GM12878 (cell line): ENCODE results near the gene CHID1. TPM values are rescaled to one million over a fixed set of nuclear protein-coding genes. Genes with fewer than 3 reads are reported as not detected.

Experiments
- ATAC-seq: fragments of 200-7000 bp; cut with Tn5 transposase; 3 replicates; pipeline ENCODE4 v1.9.1; 2020; ENCODE audit warnings: mild to moderate bottlenecking, moderate library complexity
- BruUV-seq: library from RNA; stranded (reverse); fragments of 400-500 nt; replicated peaks from 2 replicates; lab custom pipeline; 2021; lab: Mats Ljungman, UMichigan
- CTCF ChIA-PET: fragments of 300-600 bp; sonication (Branson Sonifier 250); formaldehyde crosslinking; extraction: SDS; loops from one replicate; lab custom pipeline; 2021; ENCODE audit warnings: inconsistent platforms; lab: Yijun Ruan, JAX
- POLR2A ChIA-PET: fragments of 350-600 bp; formaldehyde crosslinking; extraction: SDS; loops from one replicate; lab custom pipeline; 2021; ENCODE audit warnings: inconsistent platforms; lab: Charles Lee
- RAD21 ChIA-PET: fragments of 300-600 bp; sonication (Branson Sonifier 250); formaldehyde crosslinking; loops from one replicate; lab custom pipeline; 2023; ENCODE audit warnings: antibody characterized with exemption; ENCODE audit not compliant: unreplicated experiment; lab: Charles Lee
- SMC1A ChIA-PET: fragments of 300-600 bp; sonication (Branson Sonifier 250); formaldehyde crosslinking; loops from one replicate; lab custom pipeline; 2023; ENCODE audit not compliant: unreplicated experiment, uncharacterized antibody; lab: Charles Lee
- DNase-seq: peaks from one replicate; pipeline ENCODE4 v3.0.0-alpha.2; 2011; ENCODE audit warnings: low read depth, low spot score
- FAIRE-seq: peaks from 3 replicates; lab custom pipeline; 2011; peaks lifted over from hg19 to GRCh38; lab: Jason Lieb, UNC
- H2AFZ ChIP-seq: 2 replicates; pipeline ENCODE4 v1.6.0; 2011; ENCODE audit warnings: low read depth, low read length, control low read depth; ENCODE audit not compliant: control insufficient read depth
- H3K27ac ChIP-seq: 2 replicates; pipeline ENCODE4 v1.5.1; 2011; ENCODE audit warnings: control low read depth; ENCODE audit not compliant: control insufficient read depth, insufficient read depth
- H3K27me3 ChIP-seq, 2 experiments: replicated peaks in 1 of 2; 2 replicates each; pipeline versions ENCODE4 v1.6.0 to v1.6.1; 2011; ENCODE audit warnings: low read length in 1 of 2; ENCODE audit not compliant: control insufficient read depth in 2 of 2, insufficient read depth in 2 of 2
- H3K36me3 ChIP-seq, 2 experiments: 2 replicates each; pipeline ENCODE4 v1.5.1; 2011; ENCODE audit warnings: low read length in 1 of 2; ENCODE audit not compliant: control insufficient read depth in 2 of 2, insufficient read depth in 2 of 2
- H3K4me1 ChIP-seq: 2 replicates; pipeline ENCODE4 v1.6.1; 2011; ENCODE audit warnings: mild to moderate bottlenecking, low read length, moderate library complexity, mixed read lengths; ENCODE audit not compliant: control insufficient read depth, insufficient read depth
- H3K4me2 ChIP-seq: 2 replicates; pipeline ENCODE4 v1.6.0; 2011; ENCODE audit warnings: control low read depth; ENCODE audit not compliant: control insufficient read depth, insufficient read depth
- H3K4me3 ChIP-seq: fragments of 200-600 bp; sonication (generic); 2 replicates; pipeline ENCODE4 v1.5.1; 2016
- H3K79me2 ChIP-seq: 2 replicates; pipeline ENCODE4 v1.6.0; 2011; ENCODE audit warnings: low read length; ENCODE audit not compliant: control insufficient read depth, insufficient read depth
- H3K9ac ChIP-seq: 2 replicates; pipeline ENCODE4 v1.8.0; 2011; ENCODE audit warnings: low read length, control low read depth, mixed read lengths; ENCODE audit not compliant: control insufficient read depth, insufficient read depth
- H3K9me3 ChIP-seq: replicated peaks from 3 replicates; pipeline ENCODE4 v1.5.1; 2011; ENCODE audit warnings: mild to moderate bottlenecking, low read length; ENCODE audit not compliant: control insufficient read depth, insufficient read depth
- H4K20me1 ChIP-seq: 2 replicates; pipeline ENCODE4 v1.6.0; 2011; ENCODE audit not compliant: control insufficient read depth, insufficient read depth
- BCL11A ChIP-seq: IDR thresholded peaks from 2 replicates; pipeline ENCODE4 v1.6.1; 2011; ENCODE audit warnings: low read depth, low read length
- EGR1 ChIP-seq, 2 experiments: IDR thresholded peaks; 1 replicate in 1 of 2; 2 replicates in 1 of 2; pipeline ENCODE4 v1.6.1; 2011 to 2012; ENCODE audit warnings: low read depth in 2 of 2, low read length in 2 of 2, borderline replicate concordance in 1 of 2, mild to moderate bottlenecking in 1 of 2, moderate library complexity in 1 of 2
- FOS ChIP-seq: IDR thresholded peaks from 3 replicates; pipeline ENCODE4 v1.6.1; 2011; ENCODE audit warnings: borderline replicate concordance; ENCODE audit not compliant: insufficient read length; ENCODE audit errors: extremely low read depth
- GATAD2B ChIP-seq: fragments of 450-650 bp; conservative IDR thresholded peaks from 2 replicates; pipeline ENCODE4 v1.6.1; 2017; ENCODE audit warnings: low read depth, mild to moderate bottlenecking, moderate library complexity
- JUNB ChIP-seq: IDR thresholded peaks from 2 replicates; pipeline ENCODE4 v1.6.1; 2016; ENCODE audit warnings: antibody characterized with exemption, mild to moderate bottlenecking
- MLLT1 ChIP-seq: fragments of 450-650 bp; IDR thresholded peaks from 2 replicates; pipeline ENCODE4 v1.6.1; 2016; ENCODE audit warnings: mild to moderate bottlenecking
- NR2C1 ChIP-seq: fragments of 450-650 bp; IDR thresholded peaks from 2 replicates; pipeline ENCODE4 v1.6.1; 2017; ENCODE audit warnings: antibody characterized with exemption, mild to moderate bottlenecking, moderate library complexity
- NR2F1 ChIP-seq: fragments of 450-650 bp; conservative IDR thresholded peaks from 2 replicates; pipeline ENCODE4 v1.6.1; 2017; ENCODE audit warnings: mild to moderate bottlenecking
- POLR2A ChIP-seq: IDR thresholded peaks from 2 replicates; pipeline ENCODE4 v1.6.1; 2011; ENCODE audit warnings: low read depth, mild to moderate bottlenecking, low read length
- RELB ChIP-seq: fragments of 450-650 bp; IDR thresholded peaks from 2 replicates; pipeline ENCODE4 v1.6.1; 2017; ENCODE audit warnings: low read depth, mild to moderate bottlenecking, moderate library complexity
- SMAD5 ChIP-seq: IDR thresholded peaks from 2 replicates; pipeline ENCODE4 v1.6.1; 2016; ENCODE audit warnings: antibody characterized with exemption, low read depth
- USF1 ChIP-seq: IDR thresholded peaks from 2 replicates; pipeline ENCODE4 v1.6.1; 2011; ENCODE audit warnings: borderline replicate concordance, low read depth, mild to moderate bottlenecking, moderate library complexity, mixed read lengths, low read length; ENCODE audit not compliant: insufficient read depth; ENCODE audit errors: extremely low read length
- WRNIP1 ChIP-seq: IDR thresholded peaks from 2 replicates; pipeline ENCODE4 v1.6.1; 2011; ENCODE audit warnings: low read depth, low read length, improper control_type of control experiment, borderline replicate concordance
- YY1 ChIP-seq: IDR thresholded peaks from 2 replicates; pipeline ENCODE4 v1.6.1; 2011; ENCODE audit warnings: low read depth, mild to moderate bottlenecking, low read length
- ZZZ3 ChIP-seq: IDR thresholded peaks from 2 replicates; pipeline ENCODE4 v1.6.1; 2011; ENCODE audit warnings: low read depth; ENCODE audit not compliant: control insufficient read depth, insufficient read length
- WGBS: methylation state at CpG from one replicate; pipeline ENCODE4 v1.1.6; 2016; ENCODE audit warnings: low lambda C conversion rate; ENCODE audit not compliant: insufficient replicate concordance, insufficient coverage; ENCODE audit errors: missing lambda C conversion rate; 5-methylcytosine and 5-hydroxymethylcytosine counted together
- in situ Hi-C: fragments of 300-500 bp; cut with MboI; formaldehyde crosslinking; loops from 9 replicates; pipeline ENCODE4 v1.14.3; 2018; ENCODE audit warnings: mixed read lengths
- intact Hi-C: fragments of 100-400 bp; cut with micrococcal nuclease; formaldehyde crosslinking; loops from one replicate; pipeline ENCODE4 v1.14.2; 2022; ENCODE audit not compliant: unreplicated experiment
- polyA plus RNA-seq, 11 experiments: library from polyadenylated mRNA; depleted of rRNA in 4 of 11; unstranded in 6 of 11; stranded (reverse) in 5 of 11; fragments of >200 nt; fragmentation: Nextera tagmentation in 4 of 11; fragmentation: Illumina TruSeq in 1 of 11; extraction: Ambion mirVana in 4 of 11; extraction: Trizol in 1 of 11; gene quantifications; 1 replicate in 1 of 11; 2 replicates in 10 of 11; pipeline versions ENCODE4 v1.2.1 to v1.2.3, GENCODE V29; 2011 to 2016; ENCODE audit warnings: inconsistent platforms in 2 of 11, missing spikeins in 2 of 11, low read depth in 1 of 11
- total RNA-seq, 4 experiments: library from RNA; depleted of rRNA in 3 of 4; stranded (reverse); fragments of >200 nt in 3 of 4; fragmentation: Illumina TruSeq in 1 of 4; extraction: Trizol in 1 of 4; gene quantifications; 2 replicates each; pipeline versions ENCODE4 v1.2.1 to v1.2.3, GENCODE V29; 2013 to 2021
- TF ChIP-seq, protein P1 (sequence below): IDR thresholded peaks from 2 replicates; pipeline ENCODE4 v1.6.1; 2012; ENCODE audit warnings: mild to moderate bottlenecking, low read depth, low read length

CHID1 gene
- total and polyA plus RNA-seq, 10 of the 15 experiments (the other 5 are each of a cell fraction or from before 2014, with no cell fraction given) = 4.8 to 75.2 (median 30.1) TPM

DNA sequence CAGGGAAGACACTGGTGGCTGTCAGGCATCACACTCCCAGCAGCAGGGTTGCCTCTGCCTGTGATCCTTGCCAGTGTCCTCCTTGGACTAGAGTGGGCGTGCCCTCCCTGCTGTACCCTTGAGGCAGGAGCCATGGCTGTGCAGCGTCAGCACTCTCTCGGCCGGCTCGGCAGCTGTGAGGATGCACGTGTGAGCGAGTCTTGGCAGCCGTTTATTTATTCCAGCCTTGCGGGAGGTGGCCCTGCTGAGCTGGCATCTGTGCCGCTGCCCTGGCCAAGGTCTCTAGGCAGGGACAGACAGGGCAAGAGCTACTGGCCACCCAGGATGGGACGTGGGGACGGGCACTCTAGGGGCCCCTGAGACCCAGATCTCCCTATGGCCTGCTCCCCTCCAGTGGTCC is 34.1 kb downstream of the CHID1 start (continued):
- TF ChIP-seq, protein P1, sequence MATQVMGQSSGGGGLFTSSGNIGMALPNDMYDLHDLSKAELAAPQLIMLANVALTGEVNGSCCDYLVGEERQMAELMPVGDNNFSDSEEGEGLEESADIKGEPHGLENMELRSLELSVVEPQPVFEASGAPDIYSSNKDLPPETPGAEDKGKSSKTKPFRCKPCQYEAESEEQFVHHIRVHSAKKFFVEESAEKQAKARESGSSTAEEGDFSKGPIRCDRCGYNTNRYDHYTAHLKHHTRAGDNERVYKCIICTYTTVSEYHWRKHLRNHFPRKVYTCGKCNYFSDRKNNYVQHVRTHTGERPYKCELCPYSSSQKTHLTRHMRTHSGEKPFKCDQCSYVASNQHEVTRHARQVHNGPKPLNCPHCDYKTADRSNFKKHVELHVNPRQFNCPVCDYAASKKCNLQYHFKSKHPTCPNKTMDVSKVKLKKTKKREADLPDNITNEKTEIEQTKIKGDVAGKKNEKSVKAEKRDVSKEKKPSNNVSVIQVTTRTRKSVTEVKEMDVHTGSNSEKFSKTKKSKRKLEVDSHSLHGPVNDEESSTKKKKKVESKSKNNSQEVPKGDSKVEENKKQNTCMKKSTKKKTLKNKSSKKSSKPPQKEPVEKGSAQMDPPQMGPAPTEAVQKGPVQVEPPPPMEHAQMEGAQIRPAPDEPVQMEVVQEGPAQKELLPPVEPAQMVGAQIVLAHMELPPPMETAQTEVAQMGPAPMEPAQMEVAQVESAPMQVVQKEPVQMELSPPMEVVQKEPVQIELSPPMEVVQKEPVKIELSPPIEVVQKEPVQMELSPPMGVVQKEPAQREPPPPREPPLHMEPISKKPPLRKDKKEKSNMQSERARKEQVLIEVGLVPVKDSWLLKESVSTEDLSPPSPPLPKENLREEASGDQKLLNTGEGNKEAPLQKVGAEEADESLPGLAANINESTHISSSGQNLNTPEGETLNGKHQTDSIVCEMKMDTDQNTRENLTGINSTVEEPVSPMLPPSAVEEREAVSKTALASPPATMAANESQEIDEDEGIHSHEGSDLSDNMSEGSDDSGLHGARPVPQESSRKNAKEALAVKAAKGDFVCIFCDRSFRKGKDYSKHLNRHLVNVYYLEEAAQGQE = no peak

DNA sequence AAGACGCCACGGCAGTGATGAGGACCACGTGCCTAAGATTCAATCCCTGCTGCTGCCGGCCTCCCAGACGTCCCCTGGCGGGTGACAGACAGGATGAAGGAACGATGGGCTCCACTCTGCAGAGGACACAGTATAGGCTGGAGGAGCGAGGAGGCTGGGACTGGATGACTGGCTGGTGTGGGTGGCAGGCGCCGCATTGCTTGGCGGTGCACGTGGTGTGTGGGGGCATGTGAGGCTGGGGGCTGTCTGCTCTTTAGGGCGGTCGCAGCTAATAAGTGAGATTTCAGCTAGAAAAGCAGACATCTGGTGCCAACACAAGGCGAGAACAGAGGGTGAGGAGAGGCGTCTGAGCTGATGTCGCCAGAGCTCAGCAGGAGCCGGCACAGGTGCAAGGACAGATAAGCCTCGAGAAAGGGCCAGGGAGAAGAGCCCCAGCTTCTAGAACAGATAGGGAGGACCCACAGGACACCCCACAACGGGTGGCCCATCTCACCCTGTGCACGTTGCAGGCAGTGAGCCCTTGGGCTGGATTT is 34.8 kb downstream of the CHID1 start:
- no peak overlapping the region for H3K9ac ChIP-seq
- ChIA-PET CTCF (no interaction called here), RAD21 (no interaction called here), SMC1A (no interaction called here), POLR2A (interaction anchor here (1.3 kb wide), 1 partner anchor 18 kb away, joined by 3 read pairs; no protein-coding TSS in a partner anchor)
- no peak overlapping the region for H3K4me2 ChIP-seq
- no peak overlapping the region for H2AFZ ChIP-seq
- no peak for ATAC-seq
- H4K20me1 ChIP-seq = no peaks in the 10 kb centered on the region
- in situ Hi-C loops = no loop called here
- H3K79me2 ChIP-seq = no peaks in the 10 kb centered on the region
- H3K36me3 ChIP-seq = peaks cover 0 to 1% of the 10 kb centered on the region in 2 experiments; a peak in 1 of 4 replicates
- intact Hi-C loops = no loop called here
- H3K9me3 ChIP-seq = no peaks in the 10 kb centered on the region
- no peak overlapping the region for H3K27ac ChIP-seq
- WGBS = 83% methylated on average over 21 of the region's 21 CpGs
- H3K4me3 ChIP-seq = no peak overlapping the region
- no peak for DNase-seq
- no peaks in the 10 kb centered on the region for H3K4me1 ChIP-seq
- FAIRE-seq = no peak
- no TSS peak for BruUV-seq
- H3K27me3 ChIP-seq = no peaks in the 10 kb centered on the region
- TF ChIP-seq NR2F1 (no peak), POLR2A (no peak; the same call in 1 of the 2 replicates), EGR1 (IDR thresholded peaks at IDR 0.05; ENCODE audit: borderline replicate concordance in 1 of 2, low read depth in 2 of 2, low read length in 2 of 2) (no peak), SMAD5 (no peak), MLLT1 (no peak), USF1 (no peak), FOS (no peak), WRNIP1 (no peak), BCL11A (no peak), ZZZ3 (no peak), NR2C1 (no peak), GATAD2B (no peak), JUNB (no peak), RELB (no peak), YY1 (no peak)
